K562 (cell line): ENCODE measurements around the gene AQR. TPM values are rescaled to one million over a fixed set of nuclear protein-coding genes. Genes with fewer than 3 reads are reported as not detected.

Experiments used
- ATAC-seq: fragments of 200-7000 bp; cut with Tn5 transposase; 3 replicates; pipeline ENCODE4 v1.9.1; 2020; ENCODE audit warnings: moderate library complexity
- BruUV-seq: library from RNA; stranded (reverse); fragments of 400-500 nt; replicated peaks from 2 replicates; lab custom pipeline; 2021; lab: Mats Ljungman, UMichigan
- CTCF ChIA-PET: fragments of 300-600 bp; formaldehyde crosslinking; extraction: SDS; loops from one replicate; lab custom pipeline; 2021; ENCODE audit warnings: low intra/inter-chr PET ratio; lab: Yijun Ruan, JAX
- POLR2A ChIA-PET: fragments of 300-600, 350-650 bp; sonication (Branson Sonifier 250); formaldehyde crosslinking; extraction: SDS; loops from one replicate; lab custom pipeline; 2021; ENCODE audit warnings: antibody characterized with exemption, inconsistent platforms; lab: Yijun Ruan, JAX
- DNase-seq, 4 experiments: peaks; one replicate each; pipeline versions ENCODE4 v3.0.0 to v3.0.0-alpha.2; 2011 to 2018; ENCODE audit warnings: low spot score in 3 of 4, mixed read lengths in 3 of 4; ENCODE audit errors: extremely low read depth in 1 of 4
- FAIRE-seq: peaks from 2 replicates; lab custom pipeline; 2011; peaks lifted over from hg19 to GRCh38; lab: Jason Lieb, UNC
- H2AFZ ChIP-seq: 2 replicates; pipeline ENCODE4 v1.6.0; 2011; ENCODE audit warnings: low read depth, low read length, control low read depth, inconsistent platforms
- H3K27ac ChIP-seq: fragments of 200-600 bp; 3 replicates; pipeline ENCODE4 v1.8.0; 2011; ENCODE audit warnings: low read depth, mild to moderate bottlenecking, control low read depth, inconsistent platforms, low read length, moderate library complexity, mixed read lengths; ENCODE audit errors: extremely low read depth
- H3K27me3 ChIP-seq, 2 experiments: fragments of 300-600 bp in 1 of 2; 2 replicates in 1 of 2; 3 replicates in 1 of 2; pipeline versions ENCODE4 v1.6.0 to v1.8.0; 2011; ENCODE audit warnings: inconsistent platforms in 2 of 2, low read length in 2 of 2, mild to moderate bottlenecking in 1 of 2, mixed read lengths in 1 of 2, moderate library complexity in 1 of 2; ENCODE audit not compliant: control insufficient read depth in 2 of 2, insufficient read depth in 2 of 2
- H3K36me3 ChIP-seq: fragments of 300-600 bp; 3 replicates; pipeline ENCODE4 v1.8.0; 2011; ENCODE audit warnings: mild to moderate bottlenecking, low read length, inconsistent platforms; ENCODE audit not compliant: control insufficient read depth, insufficient read depth
- H3K4me1 ChIP-seq, 2 experiments: fragments of 200-600 bp in 1 of 2; replicated peaks in 1 of 2; 2 replicates in 1 of 2; 3 replicates in 1 of 2; pipeline versions ENCODE4 v1.5.1 to v1.8.0; 2011; ENCODE audit warnings: inconsistent platforms in 2 of 2, low read length in 2 of 2, mild to moderate bottlenecking in 1 of 2, mixed read lengths in 1 of 2, moderate library complexity in 1 of 2; ENCODE audit not compliant: control insufficient read depth in 2 of 2, insufficient read depth in 2 of 2
- H3K4me2 ChIP-seq: 2 replicates; pipeline ENCODE4 v1.6.1; 2011; ENCODE audit warnings: low read length, control low read depth, inconsistent platforms, mixed read lengths; ENCODE audit not compliant: insufficient read depth
- H3K4me3 ChIP-seq: fragments of 200-600 bp; sonication (generic), shearing (Covaris generic); 2 replicates; pipeline ENCODE4 v1.5.1; 2016; ENCODE audit warnings: control low read depth, inconsistent platforms
- H3K79me2 ChIP-seq: fragments of 200-600 bp; 3 replicates; pipeline ENCODE4 v1.8.0; 2011; ENCODE audit warnings: low read length, inconsistent platforms; ENCODE audit not compliant: control insufficient read depth, insufficient read depth
- H3K9ac ChIP-seq, 2 experiments: 2 replicates each; pipeline versions ENCODE4 v1.6.0 to v1.6.1; 2011; ENCODE audit warnings: low read depth in 2 of 2, low read length in 2 of 2, control low read depth in 1 of 2, inconsistent platforms in 1 of 2, mild to moderate bottlenecking in 1 of 2, mixed read lengths in 1 of 2; ENCODE audit not compliant: insufficient read depth in 1 of 2
- H3K9me1 ChIP-seq: one replicate; pipeline ENCODE4 v1.6.0; 2011; ENCODE audit warnings: inconsistent platforms, mild to moderate bottlenecking, low read length, moderate library complexity; ENCODE audit not compliant: control insufficient read depth, insufficient read depth
- H3K9me3 ChIP-seq: replicated peaks from 2 replicates; pipeline ENCODE4 v1.5.1; 2011; ENCODE audit warnings: low read depth, low read length, inconsistent platforms; ENCODE audit not compliant: control insufficient read depth, insufficient read depth
- H4K20me1 ChIP-seq: replicated peaks from 2 replicates; pipeline ENCODE4 v1.6.1; 2011; ENCODE audit warnings: low read length, inconsistent platforms, mixed read lengths; ENCODE audit not compliant: control insufficient read depth, insufficient read depth
- ARID4B ChIP-seq: sonication (generic); formaldehyde crosslinking; IDR thresholded peaks from 2 replicates; pipeline ENCODE4 v1.8.0; 2022; ENCODE audit warnings: mild to moderate bottlenecking, missing genetic modification reagents
- CBX5 ChIP-seq: IDR thresholded peaks from 2 replicates; pipeline ENCODE4 v1.6.1; 2014; ENCODE audit warnings: low read depth, borderline replicate concordance
- KDM5B ChIP-seq: fragments of 200-600 bp; sonication (generic); IDR thresholded peaks from 2 replicates; pipeline ENCODE4 v1.6.1; 2012; ENCODE audit warnings: low read depth, mild to moderate bottlenecking, moderate library complexity, low read length, control low read depth, inconsistent platforms; ENCODE audit not compliant: insufficient replicate concordance
- ZBTB17 ChIP-seq: fragments of 450-650 bp; formaldehyde crosslinking; IDR thresholded peaks from 2 replicates; pipeline ENCODE4 v1.4.0; 2020; ENCODE audit warnings: mild to moderate bottlenecking
- ZBTB2 ChIP-seq: fragments of 450-650 bp; IDR thresholded peaks from 2 replicates; pipeline ENCODE4 v1.6.1; 2016; ENCODE audit warnings: antibody characterized with exemption
- ZNF561 ChIP-seq: fragments of 450-650 bp; formaldehyde crosslinking; conservative IDR thresholded peaks from 2 replicates; pipeline ENCODE4 v1.4.0; 2020; ENCODE audit warnings: mild to moderate bottlenecking, moderate library complexity
- WGBS: fragments of 100-300 bp; shearing (Covaris generic); methylation state at CpG from one replicate; pipeline ENCODE4 v1.1.6; 2016; ENCODE audit warnings: low coverage, mixed read lengths; ENCODE audit not compliant: insufficient coverage; ENCODE audit errors: missing lambda C conversion rate; 5-methylcytosine and 5-hydroxymethylcytosine counted together
- in situ Hi-C: fragments of 300-500 bp; cut with MboI; formaldehyde crosslinking; loops from 4 replicates; pipeline ENCODE4 v1.15.0; 2018; ENCODE audit warnings: inconsistent platforms, mixed read lengths
- intact Hi-C: fragments of 100-400 bp; cut with micrococcal nuclease; formaldehyde crosslinking; loops from 2 replicates; pipeline ENCODE4 v1.14.2; 2022
- polyA plus RNA-seq, 8 experiments: library from polyadenylated mRNA; depleted of rRNA in 4 of 8; stranded (reverse) in 5 of 8; unstranded in 3 of 8; fragments of >200 nt; fragmentation: Nextera tagmentation in 2 of 8; fragmentation: Illumina TruSeq in 1 of 8; extraction: Ambion mirVana in 2 of 8; extraction: Trizol in 1 of 8; gene quantifications; 2 replicates each; pipeline versions ENCODE4 v1.2.1 to v1.2.3, GENCODE V29; 2011 to 2014; ENCODE audit warnings: inconsistent platforms in 1 of 8, missing spikeins in 1 of 8
- total RNA-seq, 7 experiments: library from RNA; depleted of rRNA in 6 of 7; stranded (reverse); fragments of >200 nt in 6 of 7; fragmentation: Illumina TruSeq in 2 of 7; extraction: Trizol in 2 of 7; gene quantifications; 2 replicates each; pipeline versions ENCODE4 v1.2.1 to v1.2.3, GENCODE V29; 2011 to 2021; ENCODE audit warnings: low replicate concordance in 1 of 7

The AQR gene
- total and polyA plus RNA-seq, 9 of the 15 experiments (the other 6 are each of a cell fraction or from before 2014, with no cell fraction given) = 22.0 to 62.9 (median 39.3) TPM

GRCh38 chr15:34953851-34954250 lies 15.7 kb downstream of the AQR start:
- no peak overlapping the region for H3K4me3 ChIP-seq
- intact Hi-C loops (no loop called here), in situ Hi-C loops (no loop called here)
- H3K4me2 ChIP-seq = no peak overlapping the region
- H3K9ac ChIP-seq = no peak overlapping the region
- DNase-seq (no peak), ATAC-seq (no peak), FAIRE-seq (no peak)
- BruUV-seq = no TSS peak
- no peak for TF ChIP-seq ZBTB17 (CRISPR knock-in tag)
- CTCF ChIA-PET = no interaction called here
- no peaks in the 10 kb centered on the region for H3K9me1 ChIP-seq
- H3K79me2 ChIP-seq = no peaks in the 10 kb centered on the region; the same call in none of the 3 replicates
- H4K20me1 ChIP-seq = no peaks in the 10 kb centered on the region
- 89% methylated on average over 7 of the region's 8 CpGs for WGBS
- H3K4me1 ChIP-seq = no peaks in the 10 kb centered on the region
- H3K9me3 ChIP-seq = no peaks in the 10 kb centered on the region
- no peak overlapping the region for H2AFZ ChIP-seq
- H3K27ac ChIP-seq = no peak overlapping the region
- H3K36me3 ChIP-seq = peaks cover 53% of the 10 kb centered on the region
- POLR2A ChIA-PET = interaction anchor here (0.9 to 1.8 kb wide), 2 partner anchors 9 to 14 kb away, joined by 3 to 12 read pairs; no protein-coding TSS in a partner anchor
- no peaks in the 10 kb centered on the region for H3K27me3 ChIP-seq

- intact Hi-C loops = no loop called here
- POLR2A ChIA-PET = interaction anchor here (1.5 kb wide), 1 partner anchor 15 kb away, joined by 3 read pairs; no protein-coding TSS in a partner anchor
- Histone ChIP-seq H3K9me3 (no peaks in the 10 kb centered on the region), H3K4me3 (no peak overlapping the region), H3K4me1 (no peaks in the 10 kb centered on the region), H3K36me3 (peaks cover 58% of the 10 kb centered on the region), H3K79me2 (no peaks in the 10 kb centered on the region; the same call in none of the 3 replicates), H3K27ac (no peak overlapping the region), H2AFZ (no peak overlapping the region), H3K9me1 (no peaks in the 10 kb centered on the region), H4K20me1 (no peaks in the 10 kb centered on the region), H3K9ac (no peak overlapping the region), H3K27me3 (no peaks in the 10 kb centered on the region), H3K4me2 (no peak overlapping the region)
- no peak for DNase-seq
- in situ Hi-C loops = no loop called here
- BruUV-seq = no TSS peak
- no peak for ATAC-seq
- CTCF ChIA-PET = no interaction called here
- no peak for FAIRE-seq
- TF ChIP-seq KDM5B (no peak), CBX5 (no peak), ARID4B (CRISPR knock-in tag) (no peak), ZBTB2 (no peak), ZNF561 (CRISPR knock-in tag) (no peak)
Observed at GRCh38 chr15:34952481-34952880, 17.1 kb downstream of the AQR start.
